Measurements from ENCODE around the gene SIPA1.

- TF ChIP-seq, protein P1, sequence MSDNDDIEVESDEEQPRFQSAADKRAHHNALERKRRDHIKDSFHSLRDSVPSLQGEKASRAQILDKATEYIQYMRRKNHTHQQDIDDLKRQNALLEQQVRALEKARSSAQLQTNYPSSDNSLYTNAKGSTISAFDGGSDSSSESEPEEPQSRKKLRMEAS (IDR thresholded peaks at IDR 0.05): no peak
- no peak for TF ChIP-seq YY1 (IDR thresholded peaks at IDR 0.05; ENCODE audit: low read depth, low read length)
- TF ChIP-seq SP4 (IDR thresholded peaks at IDR 0.05; ENCODE audit: low read length): no peak
- TF ChIP-seq, protein P2, sequence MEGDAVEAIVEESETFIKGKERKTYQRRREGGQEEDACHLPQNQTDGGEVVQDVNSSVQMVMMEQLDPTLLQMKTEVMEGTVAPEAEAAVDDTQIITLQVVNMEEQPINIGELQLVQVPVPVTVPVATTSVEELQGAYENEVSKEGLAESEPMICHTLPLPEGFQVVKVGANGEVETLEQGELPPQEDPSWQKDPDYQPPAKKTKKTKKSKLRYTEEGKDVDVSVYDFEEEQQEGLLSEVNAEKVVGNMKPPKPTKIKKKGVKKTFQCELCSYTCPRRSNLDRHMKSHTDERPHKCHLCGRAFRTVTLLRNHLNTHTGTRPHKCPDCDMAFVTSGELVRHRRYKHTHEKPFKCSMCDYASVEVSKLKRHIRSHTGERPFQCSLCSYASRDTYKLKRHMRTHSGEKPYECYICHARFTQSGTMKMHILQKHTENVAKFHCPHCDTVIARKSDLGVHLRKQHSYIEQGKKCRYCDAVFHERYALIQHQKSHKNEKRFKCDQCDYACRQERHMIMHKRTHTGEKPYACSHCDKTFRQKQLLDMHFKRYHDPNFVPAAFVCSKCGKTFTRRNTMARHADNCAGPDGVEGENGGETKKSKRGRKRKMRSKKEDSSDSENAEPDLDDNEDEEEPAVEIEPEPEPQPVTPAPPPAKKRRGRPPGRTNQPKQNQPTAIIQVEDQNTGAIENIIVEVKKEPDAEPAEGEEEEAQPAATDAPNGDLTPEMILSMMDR (IDR thresholded peaks at IDR 0.05; ENCODE audit: control extremely low read depth in 1 of 3, insufficient read depth in 1 of 3, low read depth in 1 of 3, low read length in 3 of 3): no peak
- no peak for TF ChIP-seq POLR2A (IDR thresholded peaks at IDR 0.05; ENCODE audit: control extremely low read depth in 1 of 2, low read depth in 2 of 2, low read length in 2 of 2)
- no peak for TF ChIP-seq EZH2 (IDR thresholded peaks at IDR 0.05; ENCODE audit: low read depth, low read length, severe bottlenecking)
- no peak for TF ChIP-seq JUND (IDR thresholded peaks at IDR 0.05; ENCODE audit: low read length)
- no peak for TF ChIP-seq SP1 (IDR thresholded peaks at IDR 0.05; ENCODE audit: low read depth, low read length)
- TF ChIP-seq EP300 (IDR thresholded peaks at IDR 0.05; ENCODE audit: borderline replicate concordance in 1 of 2, low read depth in 2 of 2, low read length in 2 of 2): no peak
- no peak for TF ChIP-seq ASH2L (IDR thresholded peaks at IDR 0.05; ENCODE audit: low read length)
- no peak for TF ChIP-seq KDM1A (IDR thresholded peaks at IDR 0.05; ENCODE audit: borderline replicate concordance, low read length)
- TF ChIP-seq E2F6 (IDR thresholded peaks at IDR 0.05): no peak
- no peak for TF ChIP-seq MAFK (IDR thresholded peaks at IDR 0.05; ENCODE audit: low read depth, low read length)
Observed at GRCh38 chr11:65661599-65662246, 23.8 kb downstream of the SIPA1 start.

Data from H1 (cell line).